ENCODE data around the gene SH3PXD2B.
"Not testable (repeated sequence)": the region's sequence is repeated elsewhere in the genome, so short reads cannot be mapped to it uniquely, and the experiment has no call there.

The SH3PXD2B gene

GRCh38 chr5:172417983-172418630 is 36.2 kb downstream of the SH3PXD2B start:
- DNase-seq (ENCODE audit: low spot score), result no peak

- DNase-seq (ENCODE audit: low spot score), result no peak
Measured at GRCh38 chr5:172417130-172417841, 37.0 kb downstream of the SH3PXD2B start.

- DNase-seq (ENCODE audit: low spot score), result no peak
Measured at GRCh38 chr5:172415362-172416275, 38.7 kb downstream of the SH3PXD2B start.

GRCh38 chr5:172414531-172415361 is 39.6 kb downstream of the SH3PXD2B start:
- no peak for DNase-seq (ENCODE audit: low spot score)

GRCh38 chr5:172413601-172414171 is 40.6 kb downstream of the SH3PXD2B start:
- DNase-seq (ENCODE audit: low spot score), result no peak

GRCh38 chr5:172412724-172413286 is 41.5 kb downstream of the SH3PXD2B start:
- no peak for DNase-seq (ENCODE audit: low spot score)

GRCh38 chr5:172411484-172412072 is 42.7 kb downstream of the SH3PXD2B start:
- no peak for DNase-seq (ENCODE audit: low spot score)

- DNase-seq (ENCODE audit: low spot score), result no peak
Measured at GRCh38 chr5:172410662-172411483, 43.5 kb downstream of the SH3PXD2B start.

- no peak for DNase-seq (ENCODE audit: low spot score)
Measured at GRCh38 chr5:172410160-172410559, 44.2 kb downstream of the SH3PXD2B start.

- DNase-seq (ENCODE audit: low spot score), result not testable (repeated sequence)
Measured at GRCh38 chr5:172409477-172409876, 44.8 kb downstream of the SH3PXD2B start.

GRCh38 chr5:172407822-172408221 is 46.5 kb downstream of the SH3PXD2B start:
- no peak for DNase-seq (ENCODE audit: low spot score)

- no peak for DNase-seq (ENCODE audit: low spot score)
Measured at GRCh38 chr5:172407241-172407691, 47.1 kb downstream of the SH3PXD2B start.

GRCh38 chr5:172405226-172406107 is 48.9 kb downstream of the SH3PXD2B start:
- no peak for DNase-seq (ENCODE audit: low spot score)

GRCh38 chr5:172404746-172405145 is 49.6 kb downstream of the SH3PXD2B start:
- no peak for DNase-seq (ENCODE audit: low spot score)

- no peak for DNase-seq (ENCODE audit: low spot score)
Measured at GRCh38 chr5:172403817-172404216, 50.5 kb downstream of the SH3PXD2B start.

- no peak for DNase-seq (ENCODE audit: low spot score)
Measured at GRCh38 chr5:172403189-172403796, 51.0 kb downstream of the SH3PXD2B start.

GRCh38 chr5:172402531-172403188 is 51.7 kb downstream of the SH3PXD2B start:
- no peak for DNase-seq (ENCODE audit: low spot score)

GRCh38 chr5:172402031-172402430 is 52.3 kb downstream of the SH3PXD2B start:
- DNase-seq (ENCODE audit: low spot score), result not testable (repeated sequence)

Measured in RKO (cell line).